IPS-18c (cell line): ENCODE measurements around the gene PFKFB2.

ENCODE experiments used
- H3K4me3 ChIP-seq: 2 replicates; pipeline ENCODE4 v1.7.0; 2013; ENCODE audit warnings: low read depth, mild to moderate bottlenecking, low read length, moderate library complexity; ENCODE audit not compliant: insufficient read depth
- H3K9me3 ChIP-seq: one replicate; pipeline ENCODE4 v1.6.1; 2013; ENCODE audit warnings: mild to moderate bottlenecking, low read length, moderate library complexity; ENCODE audit not compliant: control insufficient read depth, insufficient read depth

The PFKFB2 gene

GRCh38 chr1:207091200-207091908 is 38.3 kb downstream of the PFKFB2 start:
- Histone ChIP-seq H3K4me3 (no peak overlapping the region), H3K9me3 (no peaks in the 10 kb centered on the region)

GRCh38 chr1:207093944-207094343 is 40.9 kb downstream of the PFKFB2 start:
- no peak overlapping the region for H3K4me3 ChIP-seq

DNA sequence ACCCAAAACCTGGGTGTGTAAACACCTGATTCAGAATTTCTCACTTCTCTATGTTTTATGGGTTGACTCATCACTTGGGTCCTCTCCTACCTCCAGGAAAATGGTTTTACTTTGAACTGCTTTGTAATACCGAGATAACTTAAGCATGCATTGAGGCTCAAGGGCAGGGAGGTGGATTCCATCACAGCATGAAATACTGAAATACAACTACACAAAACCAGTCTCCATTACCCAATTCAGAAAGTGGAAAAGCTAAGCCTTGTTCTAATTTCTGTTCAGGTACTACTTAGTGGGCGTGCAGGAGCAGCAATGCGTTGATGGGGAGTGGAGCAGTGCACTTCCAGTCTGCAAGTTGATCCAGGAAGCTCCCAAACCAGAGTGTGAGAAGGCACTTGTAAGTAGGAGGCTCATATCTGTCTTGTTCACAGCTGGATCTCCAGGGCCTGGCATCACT is 44.8 kb downstream of the PFKFB2 start:
- peaks cover 10% of the 10 kb centered on the region for H3K9me3 ChIP-seq
- H3K4me3 ChIP-seq: no peak overlapping the region

More at GRCh38 chr1:207093944-207094343, 40.9 kb downstream of the PFKFB2 start:
- peaks cover 4% of the 10 kb centered on the region for H3K9me3 ChIP-seq

DNA sequence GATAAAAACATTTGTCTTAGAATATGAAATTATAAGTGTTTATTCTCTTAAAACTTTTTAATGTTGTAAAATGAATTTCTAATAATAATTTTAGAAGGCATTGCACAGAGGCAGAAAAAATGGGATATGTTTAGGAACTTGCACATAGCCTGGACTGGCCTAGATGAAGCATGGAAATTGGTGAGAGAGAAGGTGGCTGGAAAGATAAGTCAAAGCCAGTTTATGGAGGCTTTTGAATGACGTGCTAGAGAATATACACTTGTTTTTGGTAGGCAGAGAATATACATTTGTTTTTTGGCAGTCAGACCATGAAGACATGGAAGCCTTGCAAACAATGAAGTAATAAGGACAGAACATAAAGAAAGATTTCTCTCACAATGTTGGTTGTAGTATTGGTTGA is 48.6 kb downstream of the PFKFB2 start:
- Histone ChIP-seq H3K9me3 (peaks cover 10% of the 10 kb centered on the region), H3K4me3 (no peak overlapping the region)

GRCh38 chr1:207102146-207102545 is 49.1 kb downstream of the PFKFB2 start:
- peaks cover 10% of the 10 kb centered on the region for H3K9me3 ChIP-seq
- no peak overlapping the region for H3K4me3 ChIP-seq

DNA sequence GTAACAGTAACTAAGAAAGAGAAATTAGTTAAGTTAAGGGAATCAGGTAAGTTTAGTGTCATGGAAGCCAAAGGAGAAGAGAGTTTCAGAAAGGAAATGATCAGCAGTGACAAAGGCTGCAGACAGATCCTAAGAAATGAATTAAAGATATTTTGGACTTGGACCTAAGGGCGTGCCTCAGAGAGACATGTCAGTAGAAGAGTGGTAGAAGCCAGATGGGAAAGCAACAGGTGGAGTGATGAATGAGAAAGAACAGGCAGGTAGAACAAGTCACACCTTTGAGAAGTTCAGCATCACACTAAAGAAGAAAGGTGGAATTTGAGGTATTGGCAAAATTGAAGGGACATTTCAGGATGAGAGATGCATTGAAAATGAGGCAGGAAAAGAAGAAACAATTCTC is 49.6 kb downstream of the PFKFB2 start:
- no peak overlapping the region for H3K4me3 ChIP-seq
- peaks cover 10% of the 10 kb centered on the region for H3K9me3 ChIP-seq

DNA sequence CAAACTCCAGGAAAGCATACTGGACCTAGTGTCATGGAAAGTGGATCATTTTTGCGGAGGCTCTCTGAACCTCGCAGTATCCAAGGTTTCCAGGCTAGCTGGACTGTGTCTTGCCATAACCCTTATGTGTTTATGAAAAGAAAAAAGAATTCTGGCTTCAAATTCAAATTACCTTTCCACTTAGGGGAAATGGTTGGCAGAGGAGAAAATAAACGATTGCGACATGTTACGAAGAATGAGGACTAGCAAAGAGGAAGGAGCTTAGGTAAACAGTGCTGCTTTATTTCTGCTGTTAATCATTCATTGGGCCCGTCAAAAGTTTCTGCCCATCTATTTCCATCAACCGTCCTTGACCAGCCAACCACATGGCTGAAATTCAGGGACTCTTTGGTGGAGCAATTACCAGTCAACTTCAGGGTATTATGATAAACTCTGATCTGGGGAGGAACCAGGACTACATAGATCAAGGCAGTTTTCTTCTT is 50.9 kb downstream of the PFKFB2 start, which contains the start of gene C4BPA:
TSS of gene C4BPA (plus strand) at position 342 of the 482 bp plus-strand sequence. CDS start 8,793 bp downstream, outside the sequence.
- Histone ChIP-seq H3K9me3 (peaks cover 6% of the 10 kb centered on the region), H3K4me3 (no peak within 1 kb of the TSS)

GRCh38 chr1:207109004-207109403 is 55.9 kb downstream of the PFKFB2 start:
- Histone ChIP-seq H3K9me3 (no peaks in the 10 kb centered on the region), H3K4me3 (no peak overlapping the region)

DNA sequence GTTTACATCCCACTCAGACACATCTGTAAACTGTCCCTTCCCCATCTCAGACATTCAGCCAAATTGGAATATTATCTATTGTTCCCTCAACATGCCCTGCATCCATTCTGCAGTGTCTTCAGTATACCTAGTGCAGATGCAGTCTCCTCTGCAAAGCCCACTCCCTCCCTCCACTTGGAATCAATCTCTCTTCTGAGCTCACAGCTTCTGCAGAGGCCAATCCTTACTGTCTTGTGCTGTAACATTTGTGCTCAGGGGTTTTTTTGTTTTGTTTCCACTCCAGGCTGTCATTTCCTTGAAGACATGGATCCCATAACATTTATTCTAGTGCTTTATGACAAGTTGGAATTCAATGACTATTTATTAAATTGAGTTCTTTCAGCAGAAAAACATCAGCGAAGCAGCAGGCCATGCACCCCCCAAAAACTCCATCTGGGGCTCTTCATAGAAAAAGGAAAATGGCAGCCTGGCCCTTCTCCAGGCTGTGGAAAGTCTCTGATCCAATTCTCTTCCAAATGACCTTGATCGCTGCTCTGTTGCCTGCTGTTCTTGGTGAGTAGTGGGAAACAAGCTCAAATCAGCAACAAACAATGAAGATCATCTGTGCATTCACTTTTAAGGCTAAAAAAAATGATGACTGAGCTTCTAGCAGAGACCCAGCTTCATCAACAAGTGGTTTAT is 59.7 kb downstream of the PFKFB2 start:
- H3K9me3 ChIP-seq: no peaks in the 10 kb centered on the region
- no peak overlapping the region for H3K4me3 ChIP-seq

DNA sequence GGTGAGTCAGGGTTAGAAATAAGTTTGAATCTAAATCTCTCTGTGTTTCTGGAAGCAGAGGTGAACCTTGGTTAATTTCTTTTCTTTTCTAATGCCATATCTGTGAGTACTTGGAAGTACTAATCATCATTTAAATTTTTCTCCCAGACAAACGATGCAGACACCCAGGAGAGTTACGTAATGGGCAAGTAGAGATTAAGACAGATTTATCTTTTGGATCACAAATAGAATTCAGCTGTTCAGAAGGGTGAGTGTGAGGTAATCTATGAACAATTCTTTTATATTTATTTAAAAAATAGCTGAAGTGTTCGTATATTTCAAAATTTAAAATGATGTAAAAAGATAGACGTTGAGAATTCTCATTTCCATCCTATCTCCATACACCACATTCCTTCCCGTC is 62.2 kb downstream of the PFKFB2 start:
- Histone ChIP-seq H3K4me3 (no peak overlapping the region), H3K9me3 (no peaks in the 10 kb centered on the region)

DNA sequence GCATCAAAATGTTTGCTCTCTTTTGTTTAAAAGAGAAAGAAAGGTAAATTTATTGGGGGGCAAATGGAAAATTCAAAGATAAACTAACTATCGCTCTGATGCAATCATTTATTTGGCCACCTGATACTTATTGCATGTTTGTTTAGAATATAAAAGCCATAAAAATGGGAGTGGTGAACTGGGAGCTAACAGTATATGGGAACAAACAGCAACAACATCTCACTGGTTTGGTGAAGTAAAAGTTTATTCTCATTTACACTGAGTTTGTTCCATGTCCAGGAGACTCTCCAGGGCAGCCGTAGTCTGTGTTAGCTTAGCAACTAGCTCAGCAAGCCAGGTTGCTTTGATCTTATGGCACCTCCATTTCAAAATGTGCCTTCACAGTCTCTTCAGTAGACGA is 71.3 kb downstream of the PFKFB2 start:
- no peak overlapping the region for H3K4me3 ChIP-seq
- H3K9me3 ChIP-seq: no peaks in the 10 kb centered on the region

DNA sequence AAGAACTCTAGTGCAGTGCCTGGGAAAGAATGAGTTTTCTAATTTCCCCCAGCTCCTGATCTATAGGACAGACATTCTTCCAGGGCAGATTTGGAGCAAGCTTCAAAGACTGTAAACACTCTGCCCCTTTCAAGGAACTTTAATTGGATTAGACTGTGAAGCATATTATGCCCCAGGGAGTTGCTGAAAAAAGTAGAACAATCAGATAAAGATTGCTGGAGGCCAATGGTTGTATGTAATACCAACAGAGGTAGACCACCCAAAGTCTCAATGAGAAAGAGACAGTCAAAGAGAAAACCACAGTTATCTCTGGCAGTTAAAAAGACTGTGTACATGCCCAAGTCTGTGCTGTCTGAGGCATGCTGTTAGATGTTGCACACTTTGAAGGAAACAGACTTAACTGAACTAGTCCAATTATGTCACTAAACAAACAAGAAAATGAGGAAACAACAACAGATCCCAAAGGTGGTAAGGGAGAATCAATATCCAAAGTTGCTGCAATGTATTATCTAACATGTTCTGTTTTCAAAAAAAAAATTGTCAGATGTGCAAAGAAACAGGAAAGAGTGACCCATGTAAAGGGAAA is 75.4 kb downstream of the PFKFB2 start:
- H3K9me3 ChIP-seq: no peaks in the 10 kb centered on the region
- H3K4me3 ChIP-seq: no peak overlapping the region

DNA sequence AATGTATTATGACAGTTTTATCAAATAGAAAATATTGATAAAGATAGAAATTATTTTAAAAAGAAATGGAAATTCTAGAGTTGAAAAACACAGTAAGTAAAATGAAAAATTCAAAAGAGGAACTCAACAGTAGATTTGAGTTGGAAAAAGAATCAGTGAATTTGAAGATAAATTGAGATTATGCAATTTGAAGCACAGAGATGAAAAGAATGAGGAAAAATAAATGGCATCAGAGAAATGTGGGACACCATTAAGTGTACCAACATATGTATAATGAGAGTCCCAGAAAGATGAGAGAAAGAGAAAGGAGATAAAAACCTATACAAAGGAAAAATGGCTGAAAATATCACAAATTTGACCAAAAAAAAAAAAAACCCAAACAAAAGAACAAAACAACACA is 76.0 kb downstream of the PFKFB2 start:
- H3K9me3 ChIP-seq: no peaks in the 10 kb centered on the region
- no peak overlapping the region for H3K4me3 ChIP-seq
